Activated B cell treated with CpG ODN at 0.5 μM for 24 hours (primary cell): ENCODE data around the gene EMX1. TPM values are rescaled to one million over a fixed set of nuclear protein-coding genes. Genes with fewer than 3 reads are reported as not detected.

Source experiments
- ATAC-seq: fragments of 200-7000 bp; cut with Tn5 transposase; one replicate; pipeline ENCODE4 v1.10.0; 2021; ENCODE audit warnings: low read depth, mild to moderate bottlenecking, moderate library complexity
- CTCF ChIA-PET: fragments of 350-600 bp; sonication (Branson Sonifier 250); formaldehyde crosslinking; loops from one replicate; lab custom pipeline; 2021; ENCODE audit warnings: antibody characterized with exemption; lab: Charles Lee
- POLR2A ChIA-PET: fragments of 350-600 bp; sonication (Branson Sonifier 250); formaldehyde crosslinking; loops from one replicate; lab custom pipeline; 2021; ENCODE audit warnings: antibody characterized with exemption; lab: Charles Lee
- DNase-seq: peaks from one replicate; pipeline ENCODE4 v3.0.0; 2022
- H3K27ac Mint-ChIP-seq: one replicate; pipeline ENCODE4 v1.8.0; 2020; ENCODE audit warnings: mixed read lengths
- H3K27me3 Mint-ChIP-seq: one replicate; pipeline ENCODE4 v1.8.0; 2021; ENCODE audit warnings: mixed read lengths
- H3K36me3 Mint-ChIP-seq: one replicate; pipeline ENCODE4 v1.8.0; 2021; ENCODE audit warnings: low read depth, mixed read lengths
- H3K4me1 Mint-ChIP-seq: one replicate; pipeline ENCODE4 v1.8.0; 2021; ENCODE audit warnings: mixed read lengths
- H3K4me3 Mint-ChIP-seq: one replicate; pipeline ENCODE4 v1.8.0; 2020; ENCODE audit warnings: mild to moderate bottlenecking, mixed read lengths
- H3K9me3 Mint-ChIP-seq: one replicate; pipeline ENCODE4 v1.8.0; 2020; ENCODE audit warnings: mixed read lengths
- CTCF ChIP-seq: fragments of 200-600 bp; IDR thresholded peaks from one replicate; pipeline ENCODE4 v1.8.0; 2022; ENCODE audit warnings: antibody characterized with exemption, mild to moderate bottlenecking
- intact Hi-C: fragments of 100-400 bp; cut with micrococcal nuclease; formaldehyde crosslinking; loops from one replicate; pipeline ENCODE4 v1.15.1; 2024
- total RNA-seq: library from RNA; stranded (reverse); gene quantifications from 2 replicates; pipeline ENCODE4 v1.2.3, GENCODE V29; 2022

The EMX1 gene
- total RNA-seq, 1 donor from 2014 or later = 0.22 TPM

DNA sequence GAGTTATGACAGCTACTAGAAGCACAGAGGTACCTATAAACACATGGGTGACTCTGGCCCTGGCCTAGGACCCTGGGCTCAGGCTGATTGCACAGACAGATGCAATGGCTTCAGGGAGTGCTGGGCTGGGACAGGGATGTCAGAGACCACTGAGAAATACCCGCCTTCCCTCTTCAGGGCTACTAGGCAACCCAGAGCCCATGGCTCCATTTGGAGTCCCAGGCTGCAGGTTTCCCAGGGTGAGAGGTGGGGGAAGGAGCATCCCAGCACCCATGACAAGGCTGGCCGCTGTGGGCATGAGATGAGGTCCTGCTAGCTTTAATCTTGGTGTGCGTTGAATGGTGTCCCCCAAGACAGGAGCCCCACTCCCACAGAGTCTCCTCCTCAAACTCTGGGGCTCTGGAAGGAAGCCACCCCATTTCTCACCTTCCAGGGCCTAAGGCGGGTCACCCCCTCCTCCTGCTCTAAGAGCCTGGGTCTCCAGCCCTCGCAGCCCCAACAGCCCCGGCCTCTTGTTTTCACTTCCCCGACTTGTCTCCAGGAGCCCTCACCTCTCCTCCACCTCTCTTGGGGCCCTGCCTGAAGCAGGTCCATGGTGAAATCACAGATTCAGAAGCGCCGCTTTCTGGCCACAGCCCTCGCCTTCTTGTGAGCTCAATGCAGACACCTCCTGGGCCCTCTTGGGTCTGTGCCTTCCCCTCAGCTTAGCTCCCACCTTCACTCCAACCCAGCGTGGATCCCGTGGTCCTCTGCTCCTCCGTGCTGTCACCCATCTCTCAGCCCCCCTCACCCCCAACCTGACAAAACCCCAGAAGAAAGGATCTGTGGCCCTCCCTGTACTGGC, 41.4 kb downstream of the EMX1 start:
- H3K27ac Mint-ChIP-seq = no peak overlapping the region
- CTCF ChIA-PET = no interaction called here
- POLR2A ChIA-PET = no interaction called here
- no peaks in the 10 kb centered on the region for H3K4me1 Mint-ChIP-seq
- no peaks in the 10 kb centered on the region for H3K9me3 Mint-ChIP-seq
- intact Hi-C loops = no loop called here
- no peak for ATAC-seq
- no peak for TF ChIP-seq CTCF
- no peak overlapping the region for H3K4me3 Mint-ChIP-seq
- no peaks in the 10 kb centered on the region for H3K27me3 Mint-ChIP-seq
- no peak for DNase-seq
- H3K36me3 Mint-ChIP-seq = no peaks in the 10 kb centered on the region

DNA sequence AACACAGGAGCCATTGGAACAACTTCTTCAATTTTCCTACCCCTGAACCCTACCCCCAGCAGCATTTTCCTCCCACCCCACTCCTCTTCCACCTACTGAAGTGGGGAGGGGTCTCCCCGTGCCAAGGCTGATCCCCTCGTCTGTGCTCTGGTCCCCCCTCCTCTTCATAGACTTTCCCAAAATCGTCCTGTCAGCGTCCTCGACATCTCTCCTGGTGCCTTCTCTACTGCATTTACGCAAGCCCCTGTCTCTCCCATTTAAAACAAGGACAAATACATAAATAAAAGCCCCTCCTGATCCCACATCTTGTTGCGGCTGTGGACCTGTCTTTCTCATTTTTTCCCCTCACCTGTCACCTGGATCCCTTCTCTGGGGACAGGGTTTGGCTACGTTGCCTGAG, 42.2 kb downstream of the EMX1 start:
- CTCF ChIA-PET = no interaction called here

DNA sequence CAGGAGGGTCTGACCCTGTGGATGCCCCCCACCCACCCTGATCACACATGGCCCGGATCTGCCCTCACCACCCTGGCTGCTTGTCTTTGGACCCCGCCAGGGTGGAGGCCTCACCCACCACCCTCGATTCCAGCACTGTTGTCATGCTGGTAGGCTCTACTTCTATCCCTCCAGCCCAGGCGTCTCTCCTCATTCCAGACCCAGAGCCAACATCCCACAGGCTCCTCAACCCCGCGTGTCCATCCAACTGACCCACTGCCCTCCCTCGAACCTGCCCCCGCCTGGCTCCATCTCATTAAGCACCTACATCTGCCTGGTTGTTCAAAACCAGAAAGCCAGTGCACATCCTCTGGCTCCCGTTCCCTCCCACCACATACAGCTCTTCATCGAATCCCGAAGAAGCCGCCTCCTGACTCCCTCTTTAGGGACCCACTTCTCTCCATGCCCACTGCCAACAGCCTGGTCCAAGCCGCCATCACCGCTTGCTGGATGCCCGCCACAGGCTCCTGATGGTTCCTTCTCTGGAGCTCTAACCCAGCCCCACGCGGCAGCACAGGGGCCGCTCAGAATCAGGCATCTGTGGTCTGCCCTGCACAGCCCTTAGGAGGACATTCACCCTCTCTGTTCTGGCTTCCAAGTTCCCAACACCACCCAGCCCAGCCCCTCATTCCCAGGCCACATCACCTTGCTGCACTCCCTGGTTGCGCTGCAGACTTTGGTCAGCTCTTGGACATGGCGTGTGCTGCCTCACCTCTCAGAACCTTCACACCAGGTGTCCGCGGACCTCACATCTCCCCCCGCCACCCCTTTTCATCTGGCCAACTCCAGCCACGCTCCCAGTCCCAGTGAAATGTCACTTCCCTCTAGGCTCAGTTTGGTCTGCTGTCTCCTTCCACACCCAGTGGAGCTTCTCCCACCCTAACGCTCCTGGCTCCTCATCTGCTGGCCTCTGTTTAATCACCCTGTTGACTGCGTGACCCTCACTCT, 43.0 kb downstream of the EMX1 start:
- intact Hi-C loops = no loop called here
- Mint-ChIP-seq H3K27ac (no peak overlapping the region), H3K4me3 (no peak overlapping the region), H3K9me3 (no peaks in the 10 kb centered on the region), H3K4me1 (no peaks in the 10 kb centered on the region), H3K36me3 (no peaks in the 10 kb centered on the region), H3K27me3 (no peaks in the 10 kb centered on the region)
- no peak for ATAC-seq
- TF ChIP-seq CTCF = no peak
- POLR2A ChIA-PET = no interaction called here
- CTCF ChIA-PET = no interaction called here
- no peak for DNase-seq

More for the DNA sequence above, 42.2 kb downstream of the EMX1 start:
- Mint-ChIP-seq H3K27ac (no peak overlapping the region), H3K27me3 (no peaks in the 10 kb centered on the region), H3K9me3 (no peaks in the 10 kb centered on the region), H3K36me3 (no peaks in the 10 kb centered on the region), H3K4me1 (no peaks in the 10 kb centered on the region), H3K4me3 (no peak overlapping the region)
- TF ChIP-seq CTCF = no peak
- intact Hi-C loops = no loop called here
- DNase-seq (no peak), ATAC-seq (no peak)
- POLR2A ChIA-PET = no interaction called here

DNA sequence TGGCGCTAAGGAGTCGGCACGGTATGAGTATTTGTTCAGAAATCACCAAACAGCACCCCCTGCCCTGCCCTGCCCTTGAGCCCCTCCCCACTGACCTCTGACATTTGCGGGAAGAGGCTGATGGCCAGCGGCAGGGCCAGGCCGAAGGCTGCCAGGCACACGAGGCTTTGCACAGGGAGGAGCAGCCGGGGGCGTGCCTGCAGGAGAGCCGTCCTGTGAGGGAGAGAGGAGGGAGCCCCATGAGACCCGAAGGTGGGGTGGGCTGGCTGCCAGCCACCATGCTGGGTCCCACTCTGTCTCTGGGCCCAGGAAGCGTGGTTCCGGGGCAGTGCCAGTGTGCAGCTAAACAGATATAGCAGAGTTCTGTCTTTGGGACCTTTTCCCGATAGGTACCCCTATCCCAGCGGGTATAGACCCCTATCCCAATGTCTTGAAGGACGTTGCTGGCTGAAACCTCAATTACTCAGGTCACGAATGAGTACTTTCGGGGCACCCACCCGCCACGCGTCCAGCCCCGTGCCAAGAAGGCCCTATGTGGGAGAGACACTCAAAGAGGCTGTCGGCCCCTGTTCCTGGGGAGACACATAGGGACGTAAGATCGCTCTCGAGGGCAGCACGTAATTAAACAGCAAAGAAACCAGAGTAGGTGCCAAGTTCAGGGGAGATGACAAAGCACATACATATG, 43.9 kb downstream of the EMX1 start:
- CTCF ChIA-PET = no interaction called here
- intact Hi-C loops = no loop called here
- Mint-ChIP-seq H3K36me3 (no peaks in the 10 kb centered on the region), H3K27ac (no peak overlapping the region), H3K9me3 (no peaks in the 10 kb centered on the region), H3K4me3 (no peak overlapping the region), H3K27me3 (no peaks in the 10 kb centered on the region), H3K4me1 (no peaks in the 10 kb centered on the region)
- no peak for TF ChIP-seq CTCF
- POLR2A ChIA-PET = no interaction called here
- ATAC-seq = no peak
- DNase-seq = no peak
